ENCODE results near the gene HSP90AB1. TPM values are rescaled to one million over a fixed set of nuclear protein-coding genes. Genes with fewer than 3 reads are reported as not detected.

Gene HSP90AB1
- total and polyA plus RNA-seq, 2 of the 8 experiments (the other 6 are each of a cell fraction or from before 2014, with no cell fraction given): 1,564 to 2,297 TPM

- no peak overlapping the region for H4K5ac ChIP-seq (ENCODE audit: insufficient read length, low read depth, low read length)
- no peaks in the 10 kb centered on the region; the same call in 1 of the 2 replicates for H3K79me1 ChIP-seq (ENCODE audit: low read depth, low read length)
- peaks cover 11% of the 10 kb centered on the region for H3K23me2 ChIP-seq (ENCODE audit: low read depth, low read length)
- H3K4me2 ChIP-seq (ENCODE audit: insufficient read depth in 1 of 2, low read depth in 2 of 2, low read length in 2 of 2): no peak overlapping the region; a peak in 1 of 4 replicates
- no peaks in the 10 kb centered on the region for H3K9me3 ChIP-seq (ENCODE audit: insufficient read depth in 2 of 2, low read depth in 1 of 2, low read length in 1 of 2)
- H4K8ac ChIP-seq (ENCODE audit: extremely low read depth, insufficient read depth, low read length): peak overlapping the region; percentile 54; the same call in 1 of the 2 replicates
- no peak overlapping the region for H2AK5ac ChIP-seq (ENCODE audit: low read depth, low read length)
- H2BK12ac ChIP-seq (ENCODE audit: low read depth, low read length): no peak overlapping the region
- no peak overlapping the region for H2BK20ac ChIP-seq (ENCODE audit: low read length)
- H3K4me3 ChIP-seq (ENCODE audit: extremely low read depth in 1 of 4, insufficient read depth in 2 of 4, low read depth in 3 of 4, low read length in 4 of 4): no peak overlapping the region
- no peak overlapping the region for H3K27ac ChIP-seq (ENCODE audit: low read depth, low read length)
- ChIA-PET POLR2A (ENCODE audit: partially characterized antibody) (interaction anchor here (0.6 to 15.1 kb wide), 42 partner anchors 12 to 625 kb away, joined by 3 to 581 read pairs (median 4); partner anchors contain the start of genes AARS2, CAPN11, GTPBP2 and HSP90AB1), CTCF (ENCODE audit: partially characterized antibody) (interaction anchor here (0.8 to 4.8 kb wide), 28 partner anchors 8 to 169 kb away, joined by 3 to 48 read pairs (median 4); partner anchors contain the start of genes AARS2 and HSP90AB1)
- no peak overlapping the region for H3K14ac ChIP-seq (ENCODE audit: insufficient read length)
- no peak overlapping the region for H3K56ac ChIP-seq (replicated peaks; ENCODE audit: insufficient read length, low read depth, low read length)
- H4K91ac ChIP-seq (replicated peaks; ENCODE audit: insufficient read length, low read length): no peak overlapping the region
- WGBS, 2 experiments (ENCODE audit: extremely low coverage in 1 of 2, insufficient coverage in 1 of 2, insufficient read length in 1 of 2, insufficient replicate concordance in 2 of 2, low coverage in 1 of 2, low lambda C conversion rate in 2 of 2, missing lambda C conversion rate in 1 of 2): 84% methylated on average over 12 of the region's 12 CpGs; no CpG with 5 or more reads in 1 of the 2 experiments
- no peak overlapping the region for H2AFZ ChIP-seq (ENCODE audit: low read length)
- peaks cover 43 to 64% (median 55%) of the 10 kb centered on the region in 4 experiments for H3K36me3 ChIP-seq (ENCODE audit: control insufficient read depth in 2 of 4, insufficient read depth in 4 of 4, low read length in 3 of 4)
- no peak overlapping the region for H2BK120ac ChIP-seq (replicated peaks; ENCODE audit: low read depth, low read length)
- no peak overlapping the region for H3K9ac ChIP-seq (replicated peaks in 1 of 4; ENCODE audit: extremely low read depth in 1 of 4, low read depth in 3 of 4, low read length in 3 of 4)
- H4K20me1 ChIP-seq (replicated peaks in 1 of 2; ENCODE audit: control insufficient read depth in 1 of 2, insufficient read depth in 2 of 2, low read length in 2 of 2): peaks cover 15 to 29% of the 10 kb centered on the region in 2 experiments
- no peak overlapping the region for H3K4ac ChIP-seq (replicated peaks; ENCODE audit: insufficient read length, low read depth, low read length)
- no peaks in the 10 kb centered on the region for H3K27me3 ChIP-seq (replicated peaks in 1 of 4; ENCODE audit: control insufficient read depth in 3 of 4, extremely low read depth in 1 of 4, insufficient read depth in 3 of 4, low read length in 3 of 4)
- H2BK5ac ChIP-seq (ENCODE audit: low read depth, low read length): 0 out of 2 replicates have a peak overlapping the region, but pooled peaks have one; percentile 13
- no peak overlapping the region for H2BK15ac ChIP-seq (ENCODE audit: low read length)
- H3K23ac ChIP-seq (ENCODE audit: insufficient read length): no peak overlapping the region
- FAIRE-seq (no peak), DNase-seq (ENCODE audit: low read depth in 1 of 2, low spot score in 2 of 2) (peak in 1 of 2 experiments; percentile 63)
- peaks cover 5 to 15% (median 6%) of the 10 kb centered on the region in 4 experiments; a peak in 5 of 7 replicates for H3K4me1 ChIP-seq (replicated peaks in 1 of 4; ENCODE audit: control insufficient read depth in 3 of 4, insufficient read depth in 4 of 4, low read length in 3 of 4)
- peaks cover 4 to 40% of the 10 kb centered on the region in 2 experiments; a peak in 3 of 4 replicates for H3K79me2 ChIP-seq (ENCODE audit: control insufficient read depth in 1 of 2, insufficient read depth in 2 of 2, low read length in 2 of 2)
- no peak overlapping the region for H3K18ac ChIP-seq (ENCODE audit: extremely low read depth, low read length)
- TF ChIP-seq MAFK (IDR thresholded peaks at IDR 0.05; ENCODE audit: low read depth, low read length) (no peak), CBX5 (IDR thresholded peaks at IDR 0.05; ENCODE audit: low read depth, low read length) (no peak), GTF2F1 (IDR thresholded peaks at IDR 0.05; ENCODE audit: borderline replicate concordance, low read depth, low read length) (no peak), ASH2L (IDR thresholded peaks at IDR 0.05; ENCODE audit: low read length) (no peak), SRF (IDR thresholded peaks at IDR 0.05; ENCODE audit: low read depth, low read length) (no peak), SP1 (IDR thresholded peaks at IDR 0.05; ENCODE audit: low read depth, low read length) (no peak), POLR2AphosphoS5 (IDR thresholded peaks at IDR 0.05; ENCODE audit: low read depth, low read length) (peak; percentile 90), SIX5 (IDR thresholded peaks at IDR 0.05; ENCODE audit: low read depth, low read length) (no peak), POU5F1 (IDR thresholded peaks at IDR 0.05; ENCODE audit: low read depth, low read length) (no peak), CBX8 (IDR thresholded peaks at IDR 0.05; ENCODE audit: borderline replicate concordance, low read depth, low read length) (no peak), NANOG (IDR thresholded peaks at IDR 0.05; ENCODE audit: insufficient read depth, low read depth, low read length, poor library complexity, severe bottlenecking) (no peak)
Measured at GRCh38 chr6:44254191-44255104, 7.5 kb downstream of the HSP90AB1 start.
